Neural cell (in vitro differentiated cells): ENCODE measurements around the gene MRPL50. TPM values are rescaled to one million over a fixed set of nuclear protein-coding genes. Genes with fewer than 3 reads are reported as not detected.

Source experiments
- H2AFZ ChIP-seq: fragments of 200-600, 300-800 bp; sonication (generic), shearing (Covaris generic); 2 replicates; pipeline ENCODE4 v1.6.0; 2014; ENCODE audit warnings: low read depth, mild to moderate bottlenecking, antibody characterized with exemption, low read length, moderate library complexity
- H3F3A ChIP-seq: fragments of 200-600 bp; shearing (Covaris generic); 2 replicates; pipeline ENCODE4 v1.6.1; 2016; ENCODE audit warnings: mild to moderate bottlenecking, moderate library complexity, mixed read lengths, antibody characterized with exemption, low read length; ENCODE audit not compliant: insufficient read depth, poor library complexity, severe bottlenecking
- H3K27ac ChIP-seq: fragments of 200-600, 300-800 bp; sonication (generic), shearing (Covaris generic); 2 replicates; pipeline ENCODE4 v1.5.1; 2014; ENCODE audit warnings: mild to moderate bottlenecking, low read length, moderate library complexity
- H3K27me3 ChIP-seq: fragments of 300-800, 200-600 bp; sonication (generic), shearing (Covaris generic); 2 replicates; pipeline ENCODE4 v1.6.0; 2014; ENCODE audit warnings: mild to moderate bottlenecking, low read depth, low read length, moderate library complexity; ENCODE audit not compliant: insufficient read depth
- H3K36me3 ChIP-seq: fragments of 300-800, 200-600 bp; sonication (generic), shearing (Covaris generic); 2 replicates; pipeline ENCODE4 v1.5.1; 2014; ENCODE audit warnings: mild to moderate bottlenecking, antibody characterized with exemption, low read length, moderate library complexity; ENCODE audit not compliant: insufficient read depth
- H3K4me2 ChIP-seq: fragments of 300-800, 200-600 bp; sonication (generic), shearing (Covaris generic); 2 replicates; pipeline ENCODE4 v1.6.0; 2014; ENCODE audit warnings: mild to moderate bottlenecking, low read length
- H3K4me3 ChIP-seq: fragments of 300-800, 200-600 bp; sonication (generic), shearing (Covaris generic); 2 replicates; pipeline ENCODE4 v1.5.1; 2014; ENCODE audit warnings: mild to moderate bottlenecking, low read length, moderate library complexity
- H3K79me2 ChIP-seq: fragments of 200-600 bp; shearing (Covaris generic); replicated peaks from 2 replicates; pipeline ENCODE4 v1.6.0; 2014; ENCODE audit warnings: mild to moderate bottlenecking, low read length, moderate library complexity; ENCODE audit not compliant: insufficient read depth
- H3K9ac ChIP-seq: fragments of 300-800, 200-600 bp; sonication (generic), shearing (Covaris generic); 2 replicates; pipeline ENCODE4 v1.6.1; 2016; ENCODE audit warnings: mild to moderate bottlenecking, low read length, mixed read lengths
- H3K9me2 ChIP-seq: fragments of 200-600 bp; shearing (Covaris generic); 2 replicates; pipeline ENCODE4 v1.6.1; 2016; ENCODE audit warnings: mild to moderate bottlenecking, low read length, mixed read lengths; ENCODE audit not compliant: insufficient read depth
- H3K9me3 ChIP-seq: fragments of 200-600, 300-800 bp; sonication (generic), shearing (Covaris generic); 2 replicates; pipeline ENCODE4 v1.6.1; 2016; ENCODE audit warnings: mild to moderate bottlenecking, mixed run types, low read length, moderate library complexity, mixed read lengths
- H4K20me1 ChIP-seq: fragments of 200-600 bp; shearing (Covaris generic); 2 replicates; pipeline ENCODE4 v1.6.1; 2016; ENCODE audit warnings: mild to moderate bottlenecking, mixed run types; ENCODE audit not compliant: insufficient read depth
- EP300 ChIP-seq: fragments of 450-650 bp; conservative IDR thresholded peaks from 2 replicates; pipeline ENCODE4 v1.6.1; 2014; ENCODE audit warnings: antibody characterized with exemption, mild to moderate bottlenecking, moderate library complexity; ENCODE audit not compliant: poor library complexity, severe bottlenecking
- EZH2 ChIP-seq: fragments of 200-600, 300-800 bp; shearing (Covaris generic), sonication (generic); IDR thresholded peaks from 2 replicates; pipeline ENCODE4 v1.6.1; 2014; ENCODE audit warnings: antibody characterized with exemption, low read length, borderline replicate concordance, mild to moderate bottlenecking; ENCODE audit not compliant: insufficient read depth, poor library complexity, severe bottlenecking
- MXI1 ChIP-seq: fragments of 450-650 bp; conservative IDR thresholded peaks from 2 replicates; pipeline ENCODE4 v1.6.1; 2014; ENCODE audit warnings: antibody characterized with exemption, mild to moderate bottlenecking; ENCODE audit not compliant: poor library complexity, severe bottlenecking
- POLR2AphosphoS5 ChIP-seq: IDR thresholded peaks from 2 replicates; pipeline ENCODE4 v1.6.1; 2012
- RAD21 ChIP-seq: fragments of 450-650 bp; conservative IDR thresholded peaks from 2 replicates; pipeline ENCODE4 v1.6.1; 2014; ENCODE audit warnings: antibody characterized with exemption, mild to moderate bottlenecking, moderate library complexity
- SMC3 ChIP-seq: fragments of 450-650 bp; conservative IDR thresholded peaks from 2 replicates; pipeline ENCODE4 v1.6.1; 2014; ENCODE audit warnings: antibody characterized with exemption, mild to moderate bottlenecking, moderate library complexity; ENCODE audit not compliant: poor library complexity
- TAF1 ChIP-seq: IDR thresholded peaks from 2 replicates; pipeline ENCODE4 v1.6.1; 2012; ENCODE audit warnings: low read depth
- polyA plus RNA-seq: library from polyadenylated mRNA; depleted of rRNA; stranded (reverse); fragments of >200 nt; gene quantifications from 2 replicates; pipeline ENCODE4 v1.2.3, GENCODE V29; 2014
- TF ChIP-seq, protein P1 (sequence below): IDR thresholded peaks from 2 replicates; pipeline ENCODE4 v1.6.1; 2012; ENCODE audit warnings: borderline replicate concordance
- TF ChIP-seq, protein P2 (sequence below): fragments of 450-650 bp; IDR thresholded peaks from 2 replicates; pipeline ENCODE4 v1.5.1; 2014; ENCODE audit warnings: antibody characterized with exemption, mild to moderate bottlenecking, moderate library complexity; ENCODE audit not compliant: poor library complexity, severe bottlenecking

MRPL50 gene
- polyA plus RNA-seq, 1 donor from 2014 or later, result 35.2 TPM

DNA sequence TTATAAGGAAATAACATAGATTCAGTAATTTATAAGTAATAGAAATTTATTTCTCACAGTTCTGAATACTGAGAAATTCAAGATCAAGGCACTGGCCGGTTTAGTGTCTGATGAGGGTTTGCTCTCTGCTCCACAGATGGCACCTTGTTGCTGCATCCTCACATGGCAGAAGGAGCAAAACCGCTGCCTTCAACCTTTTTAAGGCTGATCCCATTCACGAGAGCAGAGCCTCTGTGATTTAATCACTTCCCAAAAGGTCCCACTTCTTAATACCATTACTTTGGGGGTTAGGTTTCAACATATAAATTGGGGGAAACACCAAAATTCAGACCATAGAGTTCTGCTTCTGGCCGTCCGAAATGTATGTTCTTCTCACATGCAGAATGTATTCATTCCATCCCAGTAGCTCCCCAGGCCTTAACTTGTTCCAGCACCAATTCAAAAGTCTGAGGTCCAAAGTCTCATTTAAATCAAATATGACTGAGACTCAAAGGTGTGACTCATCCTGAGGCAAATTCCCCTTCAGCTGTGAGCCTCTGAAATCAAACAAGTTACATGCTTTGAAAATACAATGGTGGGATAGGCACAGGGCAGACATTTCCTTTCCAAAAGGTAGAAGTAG, 44.2 kb downstream of the MRPL50 start:
- Histone ChIP-seq H3K9ac (no peak overlapping the region), H3K27ac (no peak overlapping the region), H3K79me2 (no peaks in the 10 kb centered on the region), H3K9me2 (no peaks in the 10 kb centered on the region), H3K4me3 (no peak overlapping the region), H3K4me2 (no peak overlapping the region), H3K36me3 (no peaks in the 10 kb centered on the region), H3K9me3 (no peaks in the 10 kb centered on the region), H4K20me1 (no peaks in the 10 kb centered on the region), H3K27me3 (no peaks in the 10 kb centered on the region), H3F3A (no peaks in the 10 kb centered on the region), H2AFZ (no peak overlapping the region)
- TF ChIP-seq MXI1 (no peak), RAD21 (no peak), EZH2 (no peak), TAF1 (no peak), EP300 (no peak), POLR2AphosphoS5 (no peak)
- TF ChIP-seq, protein P1, sequence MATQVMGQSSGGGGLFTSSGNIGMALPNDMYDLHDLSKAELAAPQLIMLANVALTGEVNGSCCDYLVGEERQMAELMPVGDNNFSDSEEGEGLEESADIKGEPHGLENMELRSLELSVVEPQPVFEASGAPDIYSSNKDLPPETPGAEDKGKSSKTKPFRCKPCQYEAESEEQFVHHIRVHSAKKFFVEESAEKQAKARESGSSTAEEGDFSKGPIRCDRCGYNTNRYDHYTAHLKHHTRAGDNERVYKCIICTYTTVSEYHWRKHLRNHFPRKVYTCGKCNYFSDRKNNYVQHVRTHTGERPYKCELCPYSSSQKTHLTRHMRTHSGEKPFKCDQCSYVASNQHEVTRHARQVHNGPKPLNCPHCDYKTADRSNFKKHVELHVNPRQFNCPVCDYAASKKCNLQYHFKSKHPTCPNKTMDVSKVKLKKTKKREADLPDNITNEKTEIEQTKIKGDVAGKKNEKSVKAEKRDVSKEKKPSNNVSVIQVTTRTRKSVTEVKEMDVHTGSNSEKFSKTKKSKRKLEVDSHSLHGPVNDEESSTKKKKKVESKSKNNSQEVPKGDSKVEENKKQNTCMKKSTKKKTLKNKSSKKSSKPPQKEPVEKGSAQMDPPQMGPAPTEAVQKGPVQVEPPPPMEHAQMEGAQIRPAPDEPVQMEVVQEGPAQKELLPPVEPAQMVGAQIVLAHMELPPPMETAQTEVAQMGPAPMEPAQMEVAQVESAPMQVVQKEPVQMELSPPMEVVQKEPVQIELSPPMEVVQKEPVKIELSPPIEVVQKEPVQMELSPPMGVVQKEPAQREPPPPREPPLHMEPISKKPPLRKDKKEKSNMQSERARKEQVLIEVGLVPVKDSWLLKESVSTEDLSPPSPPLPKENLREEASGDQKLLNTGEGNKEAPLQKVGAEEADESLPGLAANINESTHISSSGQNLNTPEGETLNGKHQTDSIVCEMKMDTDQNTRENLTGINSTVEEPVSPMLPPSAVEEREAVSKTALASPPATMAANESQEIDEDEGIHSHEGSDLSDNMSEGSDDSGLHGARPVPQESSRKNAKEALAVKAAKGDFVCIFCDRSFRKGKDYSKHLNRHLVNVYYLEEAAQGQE, result no peak

DNA sequence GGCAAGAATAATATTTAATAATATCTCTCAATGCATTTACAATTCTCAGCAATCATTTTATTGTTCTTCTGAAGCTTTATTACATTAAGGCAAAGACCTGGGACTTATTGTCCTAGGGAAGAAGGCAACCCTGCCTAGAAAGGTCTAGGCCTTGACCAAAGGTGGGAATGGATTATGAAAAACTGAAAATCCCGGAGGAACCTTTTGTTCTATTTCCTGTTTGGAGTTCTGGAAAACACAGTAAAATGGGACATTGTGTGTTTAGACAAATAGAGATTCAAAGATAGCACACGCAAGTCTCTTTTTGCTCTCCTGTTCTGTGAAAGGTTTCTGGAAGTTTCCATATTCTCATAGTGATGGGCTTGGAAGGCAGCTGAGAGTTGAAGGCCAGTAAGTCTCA, 44.7 kb downstream of the MRPL50 start:
- Histone ChIP-seq H2AFZ (no peak overlapping the region), H3K9ac (no peak overlapping the region), H3K4me2 (no peak overlapping the region), H3K36me3 (no peaks in the 10 kb centered on the region), H3K4me3 (no peak overlapping the region), H4K20me1 (no peaks in the 10 kb centered on the region), H3K9me3 (no peaks in the 10 kb centered on the region), H3K9me2 (no peaks in the 10 kb centered on the region), H3K79me2 (no peaks in the 10 kb centered on the region), H3F3A (no peaks in the 10 kb centered on the region), H3K27ac (no peak overlapping the region), H3K27me3 (no peaks in the 10 kb centered on the region)
- TF ChIP-seq, protein P2, sequence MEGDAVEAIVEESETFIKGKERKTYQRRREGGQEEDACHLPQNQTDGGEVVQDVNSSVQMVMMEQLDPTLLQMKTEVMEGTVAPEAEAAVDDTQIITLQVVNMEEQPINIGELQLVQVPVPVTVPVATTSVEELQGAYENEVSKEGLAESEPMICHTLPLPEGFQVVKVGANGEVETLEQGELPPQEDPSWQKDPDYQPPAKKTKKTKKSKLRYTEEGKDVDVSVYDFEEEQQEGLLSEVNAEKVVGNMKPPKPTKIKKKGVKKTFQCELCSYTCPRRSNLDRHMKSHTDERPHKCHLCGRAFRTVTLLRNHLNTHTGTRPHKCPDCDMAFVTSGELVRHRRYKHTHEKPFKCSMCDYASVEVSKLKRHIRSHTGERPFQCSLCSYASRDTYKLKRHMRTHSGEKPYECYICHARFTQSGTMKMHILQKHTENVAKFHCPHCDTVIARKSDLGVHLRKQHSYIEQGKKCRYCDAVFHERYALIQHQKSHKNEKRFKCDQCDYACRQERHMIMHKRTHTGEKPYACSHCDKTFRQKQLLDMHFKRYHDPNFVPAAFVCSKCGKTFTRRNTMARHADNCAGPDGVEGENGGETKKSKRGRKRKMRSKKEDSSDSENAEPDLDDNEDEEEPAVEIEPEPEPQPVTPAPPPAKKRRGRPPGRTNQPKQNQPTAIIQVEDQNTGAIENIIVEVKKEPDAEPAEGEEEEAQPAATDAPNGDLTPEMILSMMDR, result no peak
- TF ChIP-seq SMC3 (no peak), MXI1 (no peak), EP300 (no peak), TAF1 (no peak), EZH2 (no peak), RAD21 (no peak), POLR2AphosphoS5 (no peak)
- TF ChIP-seq, protein P1, result no peak
